HepG2 (cell line): ENCODE measurements around the gene RPH3AL.

Experiments
- EP300 ChIP-seq, 3 experiments: sonication (generic) in 1 of 3; formaldehyde crosslinking in 1 of 3; IDR thresholded peaks; 2 replicates each; pipeline versions ENCODE4 v1.5.1 to v1.6.1; 2011 to 2020; ENCODE audit warnings: low read depth in 2 of 3, low read length in 2 of 3, borderline replicate concordance in 1 of 3, improper control_type of control experiment in 1 of 3, mild to moderate bottlenecking in 1 of 3, missing genetic modification reagents in 1 of 3, moderate library complexity in 1 of 3
- GABPA ChIP-seq, 2 experiments: IDR thresholded peaks; 2 replicates each; pipeline ENCODE4 v1.6.1; 2011 to 2016; ENCODE audit warnings: low read depth in 2 of 2, low read length in 1 of 2, missing biosample characterization in 1 of 2, missing genetic modification characterization in 1 of 2
- HDAC1 ChIP-seq: sonication (generic); formaldehyde crosslinking; IDR thresholded peaks from 2 replicates; pipeline ENCODE4 v1.5.1; 2020; ENCODE audit warnings: mild to moderate bottlenecking, missing genetic modification reagents
- HMGXB4 ChIP-seq, 2 experiments: sonication (generic) in 1 of 2; formaldehyde crosslinking in 1 of 2; IDR thresholded peaks; 2 replicates each; pipeline versions ENCODE4 v1.4.0 to v1.6.1; 2018 to 2020; ENCODE audit warnings: missing genetic modification reagents in 2 of 2, borderline replicate concordance in 1 of 2, low read depth in 1 of 2, mild to moderate bottlenecking in 1 of 2, missing biosample characterization in 1 of 2
- IKZF1 ChIP-seq: fragments of 450-650 bp; IDR thresholded peaks from 2 replicates; pipeline ENCODE4 v1.7.1; 2016
- MTA1 ChIP-seq: sonication (generic); formaldehyde crosslinking; IDR thresholded peaks from 2 replicates; pipeline ENCODE4 v1.4.0; 2020; ENCODE audit warnings: missing genetic modification reagents, mild to moderate bottlenecking, borderline replicate concordance
- POLR2A ChIP-seq, 2 experiments: IDR thresholded peaks; 2 replicates each; pipeline ENCODE4 v1.6.1; 2011; ENCODE audit warnings: low read depth in 2 of 2, low read length in 2 of 2, mild to moderate bottlenecking in 1 of 2, moderate library complexity in 1 of 2; ENCODE audit not compliant: insufficient read depth in 1 of 2
- POLR2AphosphoS5 ChIP-seq: IDR thresholded peaks from 2 replicates; pipeline ENCODE4 v1.6.1; 2012; ENCODE audit warnings: low read depth, low read length
- RNF219 ChIP-seq: sonication (generic); formaldehyde crosslinking; IDR thresholded peaks from 2 replicates; pipeline ENCODE4 v1.5.0; 2020; ENCODE audit warnings: mild to moderate bottlenecking, missing genetic modification reagents
- SETDB1 ChIP-seq: sonication (generic); formaldehyde crosslinking; IDR thresholded peaks from 2 replicates; pipeline ENCODE4 v1.5.1; 2020; ENCODE audit warnings: missing genetic modification reagents, mild to moderate bottlenecking, borderline replicate concordance
- USF2 ChIP-seq, 2 experiments: sonication (generic) in 1 of 2; formaldehyde crosslinking in 1 of 2; IDR thresholded peaks; 2 replicates each; pipeline versions ENCODE4 v1.5.1 to v1.6.1; 2011 to 2020; ENCODE audit warnings: borderline replicate concordance in 1 of 2, low read depth in 1 of 2, low read length in 1 of 2, mild to moderate bottlenecking in 1 of 2, missing genetic modification reagents in 1 of 2, moderate library complexity in 1 of 2
- ZBTB21 ChIP-seq: sonication (generic); formaldehyde crosslinking; IDR thresholded peaks from 2 replicates; pipeline ENCODE4 v1.4.0; 2020; ENCODE audit warnings: missing genetic modification reagents

- TF ChIP-seq GABPA (IDR thresholded peaks at IDR 0.05; ENCODE audit: low read depth, low read length) (no peak), GABPA (CRISPR knock-in tag; IDR thresholded peaks at IDR 0.05; ENCODE audit: low read depth) (no peak), USF2 (IDR thresholded peaks at IDR 0.05; ENCODE audit: low read depth, low read length) (no peak), USF2 (CRISPR knock-in tag; IDR thresholded peaks at IDR 0.05; ENCODE audit: borderline replicate concordance) (no peak), RNF219 (CRISPR knock-in tag) (no peak), IKZF1 (no peak), EP300 (IDR thresholded peaks at IDR 0.05; ENCODE audit: low read depth in 2 of 2, low read length in 2 of 2) (no peak), EP300 (CRISPR knock-in tag; IDR thresholded peaks at IDR 0.05; ENCODE audit: borderline replicate concordance) (no peak), MTA1 (no peak), POLR2A (IDR thresholded peaks at IDR 0.05; ENCODE audit: insufficient read depth in 1 of 2, low read depth in 2 of 2, low read length in 2 of 2) (no peak), ZBTB21 (CRISPR knock-in tag) (no peak), POLR2AphosphoS5 (no peak), HMGXB4 (CRISPR knock-in tag; IDR thresholded peaks at IDR 0.05; ENCODE audit: borderline replicate concordance in 1 of 2, low read depth in 1 of 2) (no peak), SETDB1 (no peak), HDAC1 (CRISPR knock-in tag) (no peak)
Measured at GRCh38 chr17:185445-186138, 167.0 kb downstream of the RPH3AL start.
